Memory B cell (primary cell): ENCODE measurements around the gene ZNF189.

Experiments
- ATAC-seq: fragments of 150-1000 bp; cut with Tn5 transposase; 2 replicates; pipeline ENCODE4 v1.10.0; 2021; ENCODE audit warnings: low read depth, mild to moderate bottlenecking, moderate library complexity
- DNase-seq, 2 donors: peaks; one replicate each; pipeline ENCODE4 v3.0.0; 2022; ENCODE audit warnings: low spot score in 2 of 2
- H3K27ac Mint-ChIP-seq: one replicate; pipeline ENCODE4 v1.8.0; 2022; ENCODE audit warnings: mild to moderate bottlenecking, moderate library complexity, mixed read lengths
- H3K27me3 Mint-ChIP-seq: one replicate; pipeline ENCODE4 v1.8.0; 2022; ENCODE audit warnings: mixed read lengths
- H3K36me3 Mint-ChIP-seq: one replicate; pipeline ENCODE4 v1.8.0; 2022; ENCODE audit warnings: mild to moderate bottlenecking, mixed read lengths
- H3K4me1 Mint-ChIP-seq: one replicate; pipeline ENCODE4 v1.8.0; 2022; ENCODE audit warnings: mixed read lengths
- H3K4me3 Mint-ChIP-seq: one replicate; pipeline ENCODE4 v1.8.0; 2022; ENCODE audit warnings: mild to moderate bottlenecking, moderate library complexity, mixed read lengths
- H3K9me3 Mint-ChIP-seq: one replicate; pipeline ENCODE4 v1.8.0; 2022; ENCODE audit warnings: mixed read lengths

The ZNF189 gene

GRCh38 chr9:101393135-101393534, 5.5 kb upstream of the ZNF189 start:
- DNase-seq (no peak), ATAC-seq (no peak)
- Mint-ChIP-seq H3K9me3 (peaks cover 9% of the 10 kb centered on the region), H3K36me3 (peaks cover 43% of the 10 kb centered on the region), H3K4me1 (peaks cover 41% of the 10 kb centered on the region), H3K4me3 (no peak overlapping the region), H3K27ac (peak overlapping the region; percentile 2), H3K27me3 (no peaks in the 10 kb centered on the region)

GRCh38 chr9:101394687-101395086, 4.0 kb upstream of the ZNF189 start:
- Mint-ChIP-seq H3K4me3 (no peak overlapping the region), H3K27ac (no peak overlapping the region), H3K27me3 (no peaks in the 10 kb centered on the region), H3K4me1 (peaks cover 39% of the 10 kb centered on the region), H3K9me3 (peaks cover 9% of the 10 kb centered on the region), H3K36me3 (peaks cover 43% of the 10 kb centered on the region)
- ATAC-seq = no peak
- DNase-seq = no peak

- peaks cover 43% of the 10 kb centered on the region for H3K36me3 Mint-ChIP-seq
- H3K9me3 Mint-ChIP-seq = peaks cover 5% of the 10 kb centered on the region
- no peaks in the 10 kb centered on the region for H3K27me3 Mint-ChIP-seq
- H3K27ac Mint-ChIP-seq = peak overlapping the region; percentile 100
- H3K4me1 Mint-ChIP-seq = peaks cover 42% of the 10 kb centered on the region
- peak overlapping the region; percentile 99 for H3K4me3 Mint-ChIP-seq
- DNase-seq (no peak), ATAC-seq (no peak)
Measured at GRCh38 chr9:101397746-101398067, 944 bp upstream of the ZNF189 start.

GRCh38 chr9:101398930-101399642, 435 bp downstream of the ZNF189 start:
- H3K36me3 Mint-ChIP-seq = peaks cover 49% of the 10 kb centered on the region
- peak overlapping the region; percentile 99 for H3K4me3 Mint-ChIP-seq
- H3K9me3 Mint-ChIP-seq = peaks cover 6% of the 10 kb centered on the region
- H3K27ac Mint-ChIP-seq = peak overlapping the region; percentile 100
- no peaks in the 10 kb centered on the region for H3K27me3 Mint-ChIP-seq
- peaks cover 46% of the 10 kb centered on the region for H3K4me1 Mint-ChIP-seq
- DNase-seq (no peak), ATAC-seq (peak; percentile 0)

GRCh38 chr9:101399643-101399970, 956 bp downstream of the ZNF189 start:
- Mint-ChIP-seq H3K9me3 (peaks cover 7% of the 10 kb centered on the region), H3K4me1 (peaks cover 41% of the 10 kb centered on the region), H3K36me3 (peaks cover 50% of the 10 kb centered on the region), H3K4me3 (peak overlapping the region; percentile 99), H3K27me3 (no peaks in the 10 kb centered on the region), H3K27ac (peak overlapping the region; percentile 100)
- DNase-seq (no peak), ATAC-seq (no peak)

- H3K36me3 Mint-ChIP-seq = peaks cover 52% of the 10 kb centered on the region
- peak overlapping the region; percentile 32 for H3K27ac Mint-ChIP-seq
- peaks cover 10% of the 10 kb centered on the region for H3K9me3 Mint-ChIP-seq
- H3K4me3 Mint-ChIP-seq = peak overlapping the region; percentile 68
- no peak for DNase-seq
- H3K27me3 Mint-ChIP-seq = no peaks in the 10 kb centered on the region
- H3K4me1 Mint-ChIP-seq = peaks cover 38% of the 10 kb centered on the region
- ATAC-seq = no peak
Measured at GRCh38 chr9:101400120-101400519, 1.5 kb downstream of the ZNF189 start.

GRCh38 chr9:101403516-101404285, 5.0 kb downstream of the ZNF189 start:
- peak overlapping the region; percentile 6 for H3K27ac Mint-ChIP-seq

GRCh38 chr9:101408374-101409078, 9.9 kb downstream of the ZNF189 start:
- Mint-ChIP-seq H3K27me3 (no peaks in the 10 kb centered on the region), H3K4me1 (peaks cover 7% of the 10 kb centered on the region), H3K36me3 (peaks cover 61% of the 10 kb centered on the region), H3K27ac (no peak overlapping the region), H3K4me3 (no peak overlapping the region), H3K9me3 (peaks cover 30% of the 10 kb centered on the region)
- no peak for DNase-seq
- no peak for ATAC-seq

More at GRCh38 chr9:101403516-101404285, 5.0 kb downstream of the ZNF189 start:
- Mint-ChIP-seq H3K27me3 (no peaks in the 10 kb centered on the region), H3K36me3 (peaks cover 74% of the 10 kb centered on the region), H3K4me1 (peaks cover 29% of the 10 kb centered on the region), H3K9me3 (peaks cover 20% of the 10 kb centered on the region), H3K4me3 (no peak overlapping the region)
- no peak for DNase-seq
- ATAC-seq = no peak

GRCh38 chr9:101409079-101409477, 10.4 kb downstream of the ZNF189 start:
- no peak for ATAC-seq
- peaks cover 4% of the 10 kb centered on the region for H3K4me1 Mint-ChIP-seq
- H3K27ac Mint-ChIP-seq = no peak overlapping the region
- peaks cover 30% of the 10 kb centered on the region for H3K9me3 Mint-ChIP-seq
- no peak for DNase-seq
- no peaks in the 10 kb centered on the region for H3K27me3 Mint-ChIP-seq
- no peak overlapping the region for H3K4me3 Mint-ChIP-seq
- H3K36me3 Mint-ChIP-seq = peaks cover 59% of the 10 kb centered on the region

GRCh38 chr9:101414839-101415238, 16.2 kb downstream of the ZNF189 start:
- no peak for ATAC-seq
- Mint-ChIP-seq H3K9me3 (peaks cover 31% of the 10 kb centered on the region), H3K36me3 (peaks cover 35% of the 10 kb centered on the region), H3K27me3 (no peaks in the 10 kb centered on the region), H3K4me3 (no peak overlapping the region), H3K4me1 (peaks cover 7% of the 10 kb centered on the region), H3K27ac (no peak overlapping the region)
- DNase-seq = no peak

- Mint-ChIP-seq H3K36me3 (peaks cover 35% of the 10 kb centered on the region), H3K27ac (no peak overlapping the region), H3K4me1 (peaks cover 7% of the 10 kb centered on the region), H3K4me3 (no peak overlapping the region), H3K9me3 (peaks cover 31% of the 10 kb centered on the region), H3K27me3 (no peaks in the 10 kb centered on the region)
- DNase-seq (no peak), ATAC-seq (no peak)
Measured at GRCh38 chr9:101415578-101415977, 16.9 kb downstream of the ZNF189 start.

GRCh38 chr9:101417389-101417788, 18.7 kb downstream of the ZNF189 start:
- Mint-ChIP-seq H3K27ac (no peak overlapping the region), H3K9me3 (peaks cover 27% of the 10 kb centered on the region), H3K27me3 (no peaks in the 10 kb centered on the region), H3K36me3 (peaks cover 37% of the 10 kb centered on the region), H3K4me1 (peaks cover 7% of the 10 kb centered on the region), H3K4me3 (no peak overlapping the region)
- DNase-seq (no peak), ATAC-seq (no peak)

GRCh38 chr9:101417977-101418376, 19.3 kb downstream of the ZNF189 start:
- peaks cover 33% of the 10 kb centered on the region for H3K36me3 Mint-ChIP-seq
- H3K27me3 Mint-ChIP-seq = no peaks in the 10 kb centered on the region
- ATAC-seq (no peak), DNase-seq (no peak)
- peaks cover 24% of the 10 kb centered on the region for H3K9me3 Mint-ChIP-seq
- no peak overlapping the region for H3K4me3 Mint-ChIP-seq
- H3K27ac Mint-ChIP-seq = no peak overlapping the region
- peaks cover 7% of the 10 kb centered on the region for H3K4me1 Mint-ChIP-seq
